GM21576 (cell line): ENCODE results near the gene MOV10L1.
A peak's percentile ranks its signal among the peaks of the same experiment; 100 is the strongest.
"Not testable (repeated sequence)": the region's sequence is repeated elsewhere in the genome, so short reads cannot be mapped to it uniquely, and the experiment has no call there.

Source experiments
- ATAC-seq: cut with Tn5 transposase; IDR thresholded peaks from one replicate; pipeline ENCODE4 v1.9.1; 2021; ENCODE audit warnings: mild to moderate bottlenecking, moderate library complexity; ENCODE audit not compliant: unreplicated experiment

The MOV10L1 gene

DNA sequence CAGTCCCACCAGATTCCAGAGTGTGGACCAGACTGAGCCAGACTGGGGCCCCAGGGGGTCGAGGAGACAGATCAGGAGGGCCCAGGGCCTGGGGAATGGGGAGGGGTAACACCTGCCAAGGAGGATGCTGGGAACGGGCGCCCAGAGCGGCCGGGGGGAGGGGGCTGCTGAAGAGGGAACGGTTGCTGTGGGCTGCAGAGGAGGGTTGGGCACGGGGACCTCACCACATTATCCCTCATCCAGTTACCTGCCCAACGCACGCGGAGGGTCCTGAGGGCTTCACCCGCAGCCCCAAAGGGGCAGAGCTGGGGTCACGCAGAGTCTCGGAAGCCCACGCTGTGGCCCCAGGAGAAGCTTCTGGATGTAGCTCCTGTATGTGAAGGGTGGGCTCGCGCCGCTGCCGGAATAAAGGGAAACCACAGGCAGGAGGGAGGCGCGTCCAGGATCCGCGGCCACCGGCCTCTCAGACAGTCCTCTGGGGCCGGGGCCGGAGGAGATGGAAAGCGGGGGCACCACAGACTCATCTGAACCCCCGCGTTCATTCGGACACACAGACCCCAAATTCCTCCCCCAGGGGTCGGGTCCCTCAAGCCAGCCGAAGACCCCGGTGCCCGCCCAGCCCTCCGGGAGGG is 110.1 kb downstream of the MOV10L1 start:
- ATAC-seq: no peak

GRCh38 chr22:50200461-50201190 is 110.8 kb downstream of the MOV10L1 start, which contains the start of gene SELENOO:
Gene SELENOO, plus strand, starts transcription at chr22:50201011. Its CDS starts 26 bp downstream, at chr22:50201037.
- ATAC-seq: peak; percentile 64

- peak; percentile 12 for ATAC-seq
Measured at GRCh38 chr22:50201191-50202129, 111.7 kb downstream of the MOV10L1 start.

GRCh38 chr22:50202130-50202666 is 112.4 kb downstream of the MOV10L1 start:
- no peak for ATAC-seq

- no peak for ATAC-seq
Measured at GRCh38 chr22:50203288-50203687, 113.5 kb downstream of the MOV10L1 start.

GRCh38 chr22:50204571-50204970 is 114.8 kb downstream of the MOV10L1 start:
- ATAC-seq: no peak

- ATAC-seq: not testable (repeated sequence)
Measured at GRCh38 chr22:50204998-50205397, 115.2 kb downstream of the MOV10L1 start.

- no peak for ATAC-seq
Measured at GRCh38 chr22:50205781-50206569, 116.2 kb downstream of the MOV10L1 start.

- no peak for ATAC-seq
Measured at GRCh38 chr22:50206599-50206998, 116.8 kb downstream of the MOV10L1 start.

GRCh38 chr22:50207383-50208140 is 117.8 kb downstream of the MOV10L1 start:
- ATAC-seq: no peak

- ATAC-seq: no peak
Measured at GRCh38 chr22:50208430-50208938, 118.7 kb downstream of the MOV10L1 start.

- ATAC-seq: no peak
Measured at GRCh38 chr22:50208939-50209892, 119.4 kb downstream of the MOV10L1 start.

DNA sequence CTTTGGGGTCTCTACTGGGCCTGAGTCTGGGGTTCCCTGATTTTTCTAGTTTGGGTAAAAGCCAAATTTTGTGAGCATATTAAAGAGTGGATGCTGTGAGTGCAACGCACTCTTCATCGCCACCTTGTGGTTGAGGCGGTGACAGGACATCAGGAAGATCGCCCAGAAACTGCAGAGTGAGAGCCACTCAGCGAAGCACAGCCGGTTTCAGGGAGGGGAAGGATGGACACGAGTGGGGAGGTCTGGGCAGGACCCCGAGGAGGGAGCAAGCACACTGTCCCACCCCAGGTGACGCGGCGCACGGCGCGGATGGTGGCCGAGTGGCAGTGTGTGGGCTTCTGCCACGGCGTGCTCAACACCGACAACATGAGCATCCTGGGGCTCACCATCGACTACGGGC is 120.1 kb downstream of the MOV10L1 start:
- no peak for ATAC-seq

DNA sequence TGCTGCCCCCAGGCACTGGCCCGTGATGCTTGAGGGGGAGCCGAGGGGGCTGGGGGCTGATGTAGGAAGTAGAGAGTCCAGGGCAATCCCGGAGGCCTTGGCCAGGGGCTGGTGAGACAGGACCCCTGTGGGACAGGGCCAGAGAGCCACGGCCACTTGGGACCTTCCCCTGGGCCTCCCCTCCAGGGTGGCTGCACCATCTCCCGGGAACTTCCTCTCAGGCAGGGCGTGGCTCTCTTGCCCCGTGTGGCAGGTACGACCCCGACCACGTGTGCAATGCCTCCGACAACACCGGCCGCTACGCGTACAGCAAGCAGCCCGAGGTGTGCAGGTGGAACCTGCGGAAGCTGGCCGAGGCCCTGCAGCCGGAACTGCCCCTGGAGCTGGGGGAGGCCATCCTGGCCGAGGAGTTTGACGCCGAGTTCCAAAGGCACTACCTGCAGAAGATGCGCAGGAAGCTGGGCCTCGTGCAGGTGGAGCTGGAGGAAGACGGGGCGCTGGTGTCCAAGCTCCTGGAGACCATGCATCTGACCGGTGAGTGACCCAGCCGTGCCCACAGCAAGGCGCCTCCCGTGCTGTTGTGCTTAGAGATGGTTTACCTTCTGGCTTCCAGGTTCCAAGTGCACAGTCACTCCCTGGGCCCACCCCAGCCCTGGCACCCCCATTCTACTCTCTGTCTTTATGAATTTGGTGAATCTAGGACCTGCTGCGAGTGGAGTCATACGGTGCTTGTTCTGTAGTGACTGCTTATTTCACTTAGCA is 120.8 kb downstream of the MOV10L1 start:
- no peak for ATAC-seq

- no peak for ATAC-seq
Measured at GRCh38 chr22:50211147-50211546, 121.3 kb downstream of the MOV10L1 start.
